ENCODE measurements around the gene CDX2. TPM values are rescaled to one million over a fixed set of nuclear protein-coding genes. Genes with fewer than 3 reads are reported as not detected.

Gene CDX2
- total and polyA plus RNA-seq, 4 donors = not detected

DNA sequence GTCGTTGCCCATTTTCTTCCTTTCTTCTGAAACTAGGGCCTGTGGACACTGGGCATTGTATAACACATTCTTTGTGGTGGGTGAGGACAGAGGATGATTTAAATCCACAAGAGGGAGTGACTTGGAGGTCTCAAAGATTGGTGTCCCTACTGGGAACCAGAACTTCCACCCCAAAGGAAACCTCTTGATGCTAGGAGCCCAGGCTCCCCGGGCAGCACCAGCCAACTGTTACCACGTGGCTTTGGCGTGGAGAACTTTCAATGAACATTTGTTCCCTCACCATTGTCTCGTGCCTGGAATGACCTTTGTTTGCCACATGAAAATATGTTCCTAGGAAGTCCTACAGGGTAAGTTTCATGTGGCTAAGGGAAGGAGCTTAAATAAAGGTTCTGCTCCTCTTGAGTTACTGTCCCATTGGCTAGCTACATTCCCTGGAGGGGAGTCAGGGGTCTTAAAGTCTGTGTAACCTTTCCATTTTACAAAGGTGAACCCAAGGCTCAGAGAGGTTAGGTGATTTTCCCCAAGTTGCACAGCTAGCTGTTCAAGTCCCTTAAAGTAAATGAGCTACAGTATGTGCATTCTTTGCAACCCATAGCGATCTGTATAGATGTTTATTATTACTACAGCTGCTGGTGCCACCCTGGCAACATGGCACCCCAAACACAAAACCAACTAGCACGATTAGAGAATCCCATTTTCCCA is 5.0 kb upstream of the CDX2 start:
- Histone ChIP-seq H3K4me1 (ENCODE audit: control insufficient read depth in 4 of 4, insufficient read depth in 4 of 4, low read length in 3 of 4) (peaks cover 6 to 22% (median 16%) of the 10 kb centered on the region in 4 donors), H3K9ac (ENCODE audit: low read depth in 1 of 2, low read length in 2 of 2) (no peak overlapping the region), H3K4me3 (ENCODE audit: low read depth in 1 of 3, low read length in 3 of 3) (no peak overlapping the region), H3K36me3 (ENCODE audit: control insufficient read depth in 4 of 4, insufficient read depth in 3 of 4, low read depth in 1 of 4, low read length in 3 of 4) (no peaks in the 10 kb centered on the region), H3K27ac (ENCODE audit: low read depth in 1 of 2, low read length in 2 of 2) (no peak overlapping the region), H3K9me3 (ENCODE audit: control insufficient read depth in 4 of 4, low read length in 3 of 4) (no peaks in the 10 kb centered on the region), H3K27me3 (ENCODE audit: control insufficient read depth in 4 of 4, insufficient read depth in 4 of 4, low read length in 3 of 4) (peaks cover 18 to 38% (median 26%) of the 10 kb centered on the region in 4 donors)
- DNase-seq (ENCODE audit: low spot score) = no peak
- TF ChIP-seq, protein P1, sequence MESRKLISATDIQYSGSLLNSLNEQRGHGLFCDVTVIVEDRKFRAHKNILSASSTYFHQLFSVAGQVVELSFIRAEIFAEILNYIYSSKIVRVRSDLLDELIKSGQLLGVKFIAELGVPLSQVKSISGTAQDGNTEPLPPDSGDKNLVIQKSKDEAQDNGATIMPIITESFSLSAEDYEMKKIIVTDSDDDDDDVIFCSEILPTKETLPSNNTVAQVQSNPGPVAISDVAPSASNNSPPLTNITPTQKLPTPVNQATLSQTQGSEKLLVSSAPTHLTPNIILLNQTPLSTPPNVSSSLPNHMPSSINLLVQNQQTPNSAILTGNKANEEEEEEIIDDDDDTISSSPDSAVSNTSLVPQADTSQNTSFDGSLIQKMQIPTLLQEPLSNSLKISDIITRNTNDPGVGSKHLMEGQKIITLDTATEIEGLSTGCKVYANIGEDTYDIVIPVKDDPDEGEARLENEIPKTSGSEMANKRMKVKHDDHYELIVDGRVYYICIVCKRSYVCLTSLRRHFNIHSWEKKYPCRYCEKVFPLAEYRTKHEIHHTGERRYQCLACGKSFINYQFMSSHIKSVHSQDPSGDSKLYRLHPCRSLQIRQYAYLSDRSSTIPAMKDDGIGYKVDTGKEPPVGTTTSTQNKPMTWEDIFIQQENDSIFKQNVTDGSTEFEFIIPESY (IDR thresholded peaks at IDR 0.05) = no peak
- no peak for TF ChIP-seq FOXA2 (IDR thresholded peaks at IDR 0.05)
- no peak for TF ChIP-seq GABPA (IDR thresholded peaks at IDR 0.05 in 1 of 2, conservative IDR thresholded peaks at IDR 0.05 in 1 of 2)
- TF ChIP-seq HNF4G (IDR thresholded peaks at IDR 0.05) = no peak
- TF ChIP-seq REST (IDR thresholded peaks at IDR 0.05) = no peak
- TF ChIP-seq FOXA1 (IDR thresholded peaks at IDR 0.05) = no peak
- TF ChIP-seq EGR1 (IDR thresholded peaks at IDR 0.05; ENCODE audit: low read depth in 2 of 2) = no peak
- TF ChIP-seq RXRA (IDR thresholded peaks at IDR 0.05) = no peak
- WGBS = 11% methylated on average over 7 of the region's 7 CpGs

- DNase-seq (ENCODE audit: low spot score) = no peak
- WGBS = 38% methylated on average over 5 of the region's 5 CpGs
- no peaks in the 10 kb centered on the region for H3K9me3 ChIP-seq (ENCODE audit: control insufficient read depth in 4 of 4, low read length in 3 of 4)
- H3K27me3 ChIP-seq (ENCODE audit: control insufficient read depth in 4 of 4, insufficient read depth in 4 of 4, low read length in 3 of 4) = peaks cover 13 to 45% (median 25%) of the 10 kb centered on the region in 4 donors
- H3K4me3 ChIP-seq (ENCODE audit: low read depth in 1 of 3, low read length in 3 of 3) = no peak overlapping the region
- H3K27ac ChIP-seq (ENCODE audit: low read depth in 1 of 2, low read length in 2 of 2) = no peak overlapping the region
- TF ChIP-seq EGR1 (IDR thresholded peaks at IDR 0.05; ENCODE audit: low read depth in 2 of 2) = no peak
- TF ChIP-seq NR2F2 (IDR thresholded peaks at IDR 0.05) = no peak
- no peak for TF ChIP-seq YY1 (IDR thresholded peaks at IDR 0.05)
- TF ChIP-seq JUND (IDR thresholded peaks at IDR 0.05) = no peak
- TF ChIP-seq HNF4A (conservative IDR thresholded peaks at IDR 0.05) = no peak
- TF ChIP-seq SP1 (IDR thresholded peaks at IDR 0.05) = no peak
- TF ChIP-seq FOXA1 (IDR thresholded peaks at IDR 0.05) = no peak
- TF ChIP-seq GABPA (IDR thresholded peaks at IDR 0.05 in 1 of 2, conservative IDR thresholded peaks at IDR 0.05 in 1 of 2) = no peak
- no peak for TF ChIP-seq TAF1 (conservative IDR thresholded peaks at IDR 0.05)
- no peak for TF ChIP-seq REST (IDR thresholded peaks at IDR 0.05)
- no peak for TF ChIP-seq FOXA2 (IDR thresholded peaks at IDR 0.05)
- no peak for TF ChIP-seq HNF4G (IDR thresholded peaks at IDR 0.05)
- no peak for TF ChIP-seq RAD21 (IDR thresholded peaks at IDR 0.05)
- TF ChIP-seq, protein P1 (IDR thresholded peaks at IDR 0.05) = no peak
- no peak for TF ChIP-seq RXRA (IDR thresholded peaks at IDR 0.05)
- TF ChIP-seq ATF3 (IDR thresholded peaks at IDR 0.05) = no peak
- H3K9ac ChIP-seq (ENCODE audit: low read depth in 1 of 2, low read length in 2 of 2) = no peak overlapping the region
- H3K36me3 ChIP-seq (ENCODE audit: control insufficient read depth in 4 of 4, insufficient read depth in 3 of 4, low read depth in 1 of 4, low read length in 3 of 4) = no peaks in the 10 kb centered on the region
- peaks cover 14 to 26% (median 21%) of the 10 kb centered on the region in 4 donors for H3K4me1 ChIP-seq (ENCODE audit: control insufficient read depth in 4 of 4, insufficient read depth in 4 of 4, low read length in 3 of 4)
Measured at GRCh38 chr13:27973291-27973690, 4.2 kb upstream of the CDX2 start.
